H1 (cell line): Measurements from ENCODE around the gene DOP1A. TPM values are rescaled to one million over a fixed set of nuclear protein-coding genes. Genes with fewer than 3 reads are reported as not detected.

Source experiments
- ATF2 ChIP-seq: IDR thresholded peaks from 2 replicates; pipeline ENCODE4 v1.6.1; 2012; ENCODE audit warnings: low read length, inconsistent platforms
- E2F6 ChIP-seq: IDR thresholded peaks from 2 replicates; pipeline ENCODE4 v1.6.1; 2012; ENCODE audit warnings: inconsistent platforms
- SAP30 ChIP-seq: fragments of 300-600 bp; sonication (generic); IDR thresholded peaks from 2 replicates; pipeline ENCODE4 v1.7.1; 2012; ENCODE audit warnings: low read length, moderate library complexity, mild to moderate bottlenecking, inconsistent platforms; ENCODE audit not compliant: insufficient read depth, insufficient replicate concordance
- polyA plus RNA-seq, 7 experiments: library from polyadenylated mRNA; depleted of rRNA in 3 of 7; stranded (reverse) in 5 of 7; unstranded in 2 of 7; fragments of >200 nt in 5 of 7; fragments of 200-250 nt in 2 of 7; gene quantifications; 1 replicate in 5 of 7; 2 replicates in 1 of 7; 4 replicates in 1 of 7; pipeline versions ENCODE4 v1.2.1 to v1.2.3, GENCODE V29; 2011 to 2013; ENCODE audit warnings: missing spikeins in 2 of 7, mixed read lengths in 2 of 7
- total RNA-seq: library from RNA; stranded (reverse); fragmentation: NEBNext Ultra II Directional; extraction: Animal tissue kit (Norgen Biotek cat#: 25700); gene quantifications from 2 replicates; pipeline ENCODE4 v1.2.1, GENCODE V29; 2021

DOP1A gene
- total and polyA plus RNA-seq, 2 of the 8 experiments (the other 6 are each of a cell fraction or from before 2014, with no cell fraction given): 7.5 to 14.7 TPM

GRCh38 chr6:83092756-83093399 lies 25.4 kb downstream of the DOP1A start (continued):
- TF ChIP-seq ATF2: no peak
- TF ChIP-seq SAP30: no peak
- no peak for TF ChIP-seq E2F6
- TF ChIP-seq, all 59 proteins: peak for 0
